NCI-H69 (cell line): Measurements from ENCODE around the gene MOB3C.

Experiments used
- DNase-seq: peaks from one replicate; lab custom pipeline; 2025; lab: John Stamatoyannopoulos, UW

MOB3C gene

DNA sequence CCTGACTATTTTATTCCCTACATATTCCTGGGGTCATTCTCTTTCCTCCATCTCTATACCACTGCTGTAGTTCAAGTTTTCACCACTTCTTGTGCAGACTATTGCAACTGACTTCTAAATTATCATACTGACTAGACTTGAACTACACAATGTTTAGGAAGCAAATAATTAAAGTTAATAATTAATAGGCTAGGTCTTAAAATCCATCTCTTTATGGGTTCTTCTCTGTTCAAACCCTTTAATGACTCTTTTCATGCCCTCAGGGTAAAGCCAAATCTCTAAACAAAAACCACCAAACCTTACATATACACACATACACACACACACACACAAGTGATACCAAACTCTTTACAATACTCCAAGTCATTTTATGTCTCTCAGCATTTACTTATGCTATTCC lies 22.3 kb upstream of the MOB3C start:
- no peak for DNase-seq

DNA sequence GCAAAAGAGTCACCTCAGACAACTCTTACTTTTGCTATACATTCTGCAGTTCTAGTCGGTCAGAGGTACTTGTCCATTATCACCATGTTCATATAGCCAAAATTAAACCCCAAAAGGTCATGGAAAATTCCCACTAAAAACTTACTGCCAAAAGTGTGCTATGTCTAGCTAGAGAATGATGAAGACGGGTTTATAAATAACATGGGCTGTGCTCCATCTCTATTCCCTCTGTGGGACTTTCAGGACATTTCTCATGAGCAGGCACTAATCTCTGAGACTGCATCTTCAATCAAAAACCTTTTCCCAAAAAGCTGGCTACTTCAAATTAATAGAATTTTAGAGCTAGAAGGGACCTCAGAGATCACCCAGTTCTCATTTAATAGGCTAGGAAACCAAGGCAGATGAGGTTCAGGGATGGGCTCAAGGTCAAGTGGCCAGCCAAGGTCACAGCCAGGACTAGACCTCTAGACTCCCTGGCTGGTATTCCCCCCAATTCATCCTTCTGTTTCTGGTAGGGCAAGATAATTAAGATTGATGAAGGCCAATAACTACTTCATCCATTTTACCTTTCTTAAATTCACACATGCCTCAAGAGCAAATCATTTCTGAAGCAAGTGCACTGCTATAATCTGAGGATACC lies 21.0 kb upstream of the MOB3C start:
- DNase-seq, result no peak

DNA sequence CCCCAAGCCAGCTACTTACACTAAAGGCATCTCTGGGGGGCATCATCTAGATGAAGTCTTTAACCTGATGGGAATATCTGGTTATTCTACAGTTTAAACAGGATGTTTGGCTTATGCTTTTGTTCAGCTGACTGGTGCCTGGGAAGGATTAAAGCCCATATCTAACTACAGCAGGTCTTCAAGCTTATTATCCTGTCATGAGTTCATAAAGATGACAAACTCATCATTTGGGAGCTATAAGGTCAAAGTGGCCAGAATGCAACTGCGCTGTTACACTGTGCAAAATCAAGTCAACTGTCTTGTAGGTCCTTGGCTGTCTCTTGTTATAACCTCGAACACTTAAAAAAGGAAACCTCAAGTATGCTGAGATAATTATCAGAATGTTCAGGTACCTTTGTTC lies 18.6 kb upstream of the MOB3C start:
- DNase-seq, result no peak

DNA sequence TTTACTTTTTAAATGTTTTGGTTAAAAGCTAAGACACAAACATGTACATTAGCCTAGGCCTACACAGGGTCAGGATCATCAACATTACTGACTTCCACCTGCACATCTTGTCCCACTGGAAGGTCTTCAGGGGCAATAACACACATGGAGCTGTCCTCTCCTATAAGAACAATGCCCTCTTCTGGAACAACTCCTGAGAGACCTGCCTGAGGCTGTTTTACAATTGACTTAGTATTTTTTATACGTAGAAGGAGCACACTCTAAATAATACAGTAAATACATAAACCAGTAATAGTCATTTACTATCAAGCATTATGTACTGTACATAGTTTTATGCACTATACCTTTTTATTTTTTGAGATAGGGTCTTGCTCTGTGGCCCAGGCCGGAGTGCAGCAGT lies 14.1 kb upstream of the MOB3C start:
- peak; percentile 13 for DNase-seq

DNA sequence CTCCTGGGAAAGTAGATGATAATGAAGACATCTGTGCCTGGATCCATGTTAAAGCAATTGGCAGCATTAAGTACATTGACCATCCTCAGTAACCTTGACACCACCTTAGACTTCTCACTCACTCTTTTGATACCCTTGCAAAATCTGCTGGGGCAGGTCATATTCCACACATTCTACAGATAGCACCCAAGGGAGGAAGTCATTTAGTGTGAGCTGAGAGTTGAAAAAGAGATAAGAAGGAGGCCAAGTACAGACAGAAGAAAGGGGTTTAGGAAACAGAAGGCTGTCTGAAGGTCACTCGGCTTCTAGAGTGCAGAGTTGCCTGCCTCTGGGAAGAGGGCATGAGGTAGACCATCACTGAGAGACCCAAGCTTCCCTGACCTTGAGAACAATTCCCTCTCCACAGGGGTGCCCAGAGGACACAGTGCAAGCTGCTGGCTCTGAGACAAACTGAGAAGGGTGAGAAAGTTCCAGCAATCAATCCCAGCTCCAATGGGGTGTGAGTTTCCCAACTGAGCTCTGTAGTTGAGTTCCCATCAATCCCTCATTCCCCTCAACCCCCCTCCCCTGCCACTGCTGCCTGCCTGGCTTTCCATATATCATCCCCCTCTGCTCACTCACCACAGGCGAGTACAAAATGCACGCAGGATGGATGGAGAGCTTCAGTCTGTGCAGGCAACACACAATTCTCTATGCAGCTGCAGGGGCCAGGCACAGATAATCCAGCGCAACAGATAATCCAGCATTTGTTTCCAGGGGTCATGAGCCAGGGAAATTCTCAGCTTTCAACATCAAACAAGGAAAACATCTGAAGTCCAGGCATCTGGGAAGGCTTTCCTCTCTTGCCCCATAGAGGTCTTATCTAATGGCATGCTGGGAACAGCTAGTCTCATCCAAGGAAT lies 7.4 kb upstream of the MOB3C start:
- DNase-seq, result no peak

DNA sequence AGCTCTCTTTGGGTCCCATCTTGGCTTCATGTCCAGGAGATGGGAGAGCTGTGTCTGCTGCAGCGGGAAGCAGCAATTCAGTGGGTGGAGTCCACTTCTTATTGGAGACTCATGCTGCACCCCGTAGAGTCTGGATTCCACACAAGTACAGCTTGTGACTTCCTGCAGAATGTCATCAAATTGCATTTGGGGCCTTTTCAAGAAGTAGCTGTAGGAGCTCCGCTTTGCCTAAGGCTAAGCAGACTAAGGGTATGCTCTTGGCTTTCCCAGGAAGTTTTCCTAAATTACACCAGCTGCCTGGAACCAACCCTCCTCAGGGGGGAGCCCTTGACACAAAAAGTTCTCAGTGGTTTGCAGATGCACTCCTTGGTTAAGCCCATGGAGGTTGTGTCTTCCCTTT lies 5.7 kb upstream of the MOB3C start:
- peak; percentile 51 for DNase-seq

DNA sequence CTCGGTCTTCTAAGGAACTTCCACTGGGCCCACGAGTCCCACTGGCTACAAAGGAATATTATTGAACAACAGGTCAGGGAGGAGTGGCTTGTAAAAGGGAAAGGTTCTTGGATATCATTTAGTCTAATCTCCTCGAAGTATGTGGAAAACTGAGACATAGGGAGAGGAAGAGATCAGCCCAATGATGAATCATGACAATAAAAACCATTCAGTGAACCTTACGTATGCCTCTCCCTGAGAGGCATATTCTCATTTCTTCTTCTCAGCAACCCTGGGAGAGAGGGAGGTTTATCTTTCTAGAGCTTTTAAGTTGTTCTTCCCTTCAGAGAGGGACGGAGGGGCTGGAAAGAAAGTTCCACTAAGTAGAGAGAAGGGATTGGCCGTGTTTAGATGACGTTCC lies 5.3 kb upstream of the MOB3C start:
- DNase-seq, result no peak

DNA sequence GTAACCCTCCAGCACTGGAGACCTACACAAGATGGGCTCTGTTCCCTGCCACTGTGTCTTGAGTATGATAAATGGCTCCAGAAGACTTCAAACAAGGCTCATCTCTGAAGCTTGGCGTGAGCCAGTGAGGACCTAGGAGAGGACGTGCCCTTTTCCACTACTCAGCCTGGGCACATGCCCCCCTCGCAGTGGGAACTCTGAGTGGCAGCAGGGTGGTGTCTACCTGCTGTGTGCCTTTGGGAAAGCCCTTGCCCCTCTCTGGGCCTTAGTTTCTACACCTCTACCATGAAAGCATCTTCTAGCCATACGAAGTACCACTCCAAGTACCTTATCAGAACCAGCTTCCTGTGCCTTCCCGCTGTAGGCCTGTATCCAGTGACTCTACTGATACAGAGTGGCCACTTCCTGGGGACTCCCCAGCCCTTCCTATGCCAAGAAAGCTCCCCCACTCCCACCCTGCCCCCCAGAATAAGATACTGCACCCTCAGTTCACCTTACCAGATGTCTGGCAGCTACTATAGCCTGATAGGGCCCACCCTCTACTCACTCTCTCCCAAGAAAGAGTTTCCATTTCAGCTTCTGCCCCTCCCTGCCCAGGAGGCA lies 3.1 kb upstream of the MOB3C start:
- DNase-seq, result no peak

DNA sequence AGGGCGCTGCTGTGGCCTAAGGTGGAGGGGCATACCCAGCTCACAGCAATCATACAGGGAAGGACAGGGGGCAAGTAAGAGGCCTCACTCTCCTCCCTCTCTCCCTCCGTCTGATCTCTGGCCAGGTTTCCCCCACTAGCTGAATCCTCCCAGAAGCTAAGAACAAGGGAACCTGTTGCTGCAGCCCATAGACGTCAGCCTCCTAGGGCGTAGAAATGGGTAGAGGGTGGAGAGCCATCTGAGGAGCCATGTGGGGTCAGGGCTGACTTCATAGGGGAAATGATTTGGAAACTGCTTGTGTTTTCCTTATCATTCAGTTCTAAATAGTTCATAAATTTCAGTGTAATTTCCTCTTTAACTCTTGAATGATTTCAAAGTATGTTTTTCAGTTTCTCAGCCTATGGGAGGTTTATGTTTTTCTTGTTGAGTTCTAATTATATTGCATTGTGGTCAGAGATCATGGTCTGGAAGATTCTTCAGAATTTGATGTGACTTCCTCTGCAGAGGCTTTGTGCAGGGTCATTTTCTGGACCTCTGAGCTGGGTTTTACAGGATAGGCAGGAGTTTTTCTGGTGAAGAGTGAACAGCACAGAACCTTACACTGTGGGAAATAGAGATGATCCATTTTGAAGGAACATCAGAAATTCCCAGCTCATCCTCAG lies 2.3 kb upstream of the MOB3C start:
- DNase-seq, result no peak

DNA sequence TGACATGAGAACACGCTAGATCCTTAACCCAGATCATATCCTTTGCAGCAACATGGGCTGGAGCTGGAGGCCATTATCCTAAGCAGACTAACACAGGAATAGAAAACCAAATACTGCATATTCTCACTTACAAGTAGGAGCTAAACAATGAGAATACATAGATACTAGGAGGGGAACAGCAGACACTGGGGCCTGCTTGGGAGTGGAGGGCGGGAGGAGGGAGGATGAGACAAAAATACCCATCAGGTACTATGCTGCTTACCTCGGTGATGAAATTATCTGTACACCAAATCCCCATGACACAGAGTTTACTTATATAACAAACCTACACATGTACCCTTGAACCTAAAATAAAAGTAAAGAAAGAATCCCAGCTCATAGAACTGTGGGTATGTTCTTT lies 1.2 kb upstream of the MOB3C start:
- DNase-seq, result no peak

DNA sequence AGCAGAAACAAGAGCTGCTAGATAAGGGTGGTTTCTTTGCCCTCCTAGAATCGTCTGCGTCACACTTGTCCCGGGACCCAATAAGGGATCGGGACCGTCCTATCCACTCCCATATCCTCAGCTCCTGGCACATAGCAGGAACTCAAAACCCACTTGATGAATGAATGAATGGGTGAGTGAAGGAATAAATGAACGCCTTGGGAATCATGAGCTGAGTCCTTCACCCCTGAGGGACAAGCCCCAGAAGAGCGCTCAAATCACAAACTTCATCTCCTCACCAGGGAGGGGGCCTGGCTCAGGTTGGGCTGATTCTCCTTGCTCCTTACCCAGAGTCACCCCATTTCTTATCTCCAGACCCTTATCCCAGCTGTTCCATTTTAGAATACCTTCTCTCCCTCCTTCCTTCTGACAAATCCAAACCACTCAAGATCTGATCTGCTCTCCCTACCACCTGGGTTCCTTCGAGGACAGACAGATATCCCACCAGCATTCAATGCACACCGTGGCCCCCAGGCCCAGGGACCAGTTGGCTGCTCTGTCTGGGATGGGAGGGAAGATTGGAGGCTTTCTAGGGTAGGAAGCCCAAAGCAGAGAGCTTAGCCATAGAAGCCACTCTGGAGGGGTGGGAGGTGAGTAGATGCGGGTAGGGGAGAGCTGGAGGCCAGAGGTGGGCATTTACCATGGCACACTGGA lies 643 bp upstream of the MOB3C start:
- DNase-seq, result no peak

DNA sequence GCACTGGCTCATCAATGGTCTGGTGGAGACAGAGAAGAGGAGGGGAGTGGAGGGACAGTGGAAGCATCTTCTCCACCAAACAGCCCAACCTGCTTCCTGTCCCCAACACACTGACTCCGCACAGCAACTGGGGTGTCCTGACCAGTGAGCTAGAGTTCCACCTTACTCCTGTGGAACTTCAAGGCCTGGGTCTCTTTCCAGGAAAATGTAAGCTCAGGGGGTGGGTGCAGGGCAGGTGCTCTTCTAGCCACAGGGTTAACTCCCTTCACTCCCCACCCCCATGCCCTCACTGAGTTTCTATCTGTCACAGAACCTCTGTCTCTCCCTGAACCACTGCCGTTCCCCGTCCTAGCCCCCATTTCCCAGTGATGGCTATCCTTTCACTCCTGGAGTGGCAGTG lies 876 bp downstream of the MOB3C start:
- DNase-seq, result no peak

DNA sequence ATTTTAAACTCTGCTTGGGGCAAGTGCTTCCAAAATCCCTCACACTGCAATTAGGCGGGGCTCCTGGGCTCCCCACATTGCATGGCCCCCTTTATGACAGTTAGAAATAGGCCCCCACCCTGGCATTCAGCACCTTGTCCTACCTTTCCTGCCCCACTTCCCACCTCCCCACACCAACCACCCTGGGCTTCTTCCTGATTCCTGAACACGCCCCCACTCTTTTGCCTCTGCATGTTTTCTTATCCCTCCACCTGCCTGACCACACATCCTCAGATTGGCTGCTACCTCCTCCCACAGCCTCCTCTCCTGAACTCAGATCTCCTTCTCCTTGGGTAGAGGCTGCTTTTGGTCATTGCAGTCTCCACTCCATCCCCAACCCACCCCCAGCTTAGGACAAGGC lies 1.5 kb downstream of the MOB3C start:
- DNase-seq, result no peak

DNA sequence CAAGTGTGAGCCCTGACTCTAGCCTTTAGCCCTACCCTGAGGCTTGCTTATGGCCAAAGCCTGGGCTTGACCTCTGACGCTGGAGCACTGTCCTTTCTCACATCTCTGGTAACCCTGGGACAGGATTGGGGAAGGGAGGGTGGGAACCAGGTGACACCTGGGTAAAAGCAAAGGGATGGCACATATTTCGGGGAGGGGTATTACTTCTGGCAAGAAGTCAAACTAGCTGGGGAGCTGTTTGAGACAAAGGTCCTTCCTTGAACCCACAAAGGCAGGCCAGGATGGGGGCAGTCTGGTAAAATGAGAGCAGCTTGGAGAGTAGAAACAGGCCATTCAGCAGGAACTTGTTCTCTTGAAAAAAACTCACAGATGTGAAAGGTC lies 2.0 kb downstream of the MOB3C start:
- DNase-seq, result no peak

DNA sequence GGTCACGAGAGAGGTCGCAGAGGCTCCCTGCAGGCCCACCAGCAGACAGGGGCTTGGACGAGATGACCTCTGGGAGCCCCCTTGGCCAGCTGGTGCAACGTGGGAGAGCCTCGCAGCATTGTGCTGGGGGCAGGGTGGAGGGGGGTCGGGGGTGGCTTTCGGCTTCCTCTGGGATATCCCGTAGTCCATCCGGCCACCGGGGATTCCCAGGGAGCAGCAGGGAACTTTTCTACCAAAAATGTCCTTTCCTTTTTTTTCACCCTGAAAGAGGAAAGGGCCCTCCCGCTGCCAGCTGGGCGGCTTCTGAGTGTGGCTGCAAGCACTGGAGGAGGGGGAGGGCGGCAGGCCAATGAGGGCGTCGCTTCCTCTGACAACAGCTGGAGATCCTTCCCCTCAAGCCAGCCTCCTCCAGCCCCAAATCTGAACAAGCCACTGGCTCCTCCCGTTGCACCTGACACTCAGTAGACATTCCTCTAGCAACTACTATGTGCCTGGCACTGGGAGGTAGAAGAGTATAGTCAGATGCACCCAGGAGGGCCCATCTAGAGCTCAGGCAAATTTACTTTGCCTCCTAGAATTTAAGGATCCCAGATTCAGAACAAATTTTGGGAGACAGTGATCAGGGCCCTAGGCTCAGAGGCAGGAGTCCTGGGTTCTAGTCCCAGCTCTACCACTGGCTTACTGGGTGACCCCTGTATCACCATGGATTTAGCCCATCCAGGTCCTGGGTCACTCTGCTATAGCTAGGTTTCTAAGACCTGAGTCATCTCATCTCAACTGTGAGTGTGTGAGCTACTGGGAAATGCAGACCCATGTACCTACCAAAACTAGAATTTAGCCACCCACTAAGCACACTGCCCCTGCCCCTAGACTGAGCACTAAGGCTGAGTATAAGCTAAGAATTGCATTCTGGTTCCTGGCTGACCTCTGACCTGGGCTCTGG lies 2.7 kb downstream of the MOB3C start:
- DNase-seq, result peak; percentile 71

DNA sequence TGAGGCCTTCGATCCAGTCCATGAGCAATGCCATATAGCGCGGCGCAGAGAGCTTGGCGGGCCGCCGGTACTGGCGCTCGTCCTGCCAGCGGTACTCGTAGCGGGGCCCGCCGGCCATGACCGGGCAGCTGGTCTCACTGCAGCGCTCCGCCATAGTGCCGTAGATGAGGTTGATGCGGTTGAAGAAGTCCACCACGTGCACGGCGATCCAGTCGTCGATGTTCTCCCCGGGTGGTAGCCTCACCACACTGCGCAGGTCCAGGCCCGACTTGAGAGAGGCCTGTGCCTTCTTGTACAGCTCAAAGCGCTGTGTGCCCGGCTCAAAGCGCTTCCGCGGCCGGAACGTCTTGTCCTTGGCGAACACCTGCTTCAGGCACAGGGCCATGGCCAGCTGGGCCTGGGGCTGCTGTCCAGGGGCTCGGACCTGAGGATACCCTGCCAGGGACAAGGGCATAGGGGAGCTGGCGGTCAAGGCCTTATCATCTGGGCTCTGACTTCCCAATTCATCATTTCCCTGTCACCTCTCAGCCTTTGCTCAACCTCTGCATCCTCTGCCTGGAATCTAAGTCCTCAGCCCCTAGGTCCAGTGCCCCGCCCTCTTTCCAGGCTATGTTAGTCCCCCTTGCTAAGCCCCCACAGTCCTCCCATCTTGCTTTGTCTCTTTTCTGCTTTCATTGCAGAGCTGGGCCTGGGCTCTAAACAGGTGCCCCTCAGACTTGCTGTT lies 3.5 kb downstream of the MOB3C start:
- no peak for DNase-seq

DNA sequence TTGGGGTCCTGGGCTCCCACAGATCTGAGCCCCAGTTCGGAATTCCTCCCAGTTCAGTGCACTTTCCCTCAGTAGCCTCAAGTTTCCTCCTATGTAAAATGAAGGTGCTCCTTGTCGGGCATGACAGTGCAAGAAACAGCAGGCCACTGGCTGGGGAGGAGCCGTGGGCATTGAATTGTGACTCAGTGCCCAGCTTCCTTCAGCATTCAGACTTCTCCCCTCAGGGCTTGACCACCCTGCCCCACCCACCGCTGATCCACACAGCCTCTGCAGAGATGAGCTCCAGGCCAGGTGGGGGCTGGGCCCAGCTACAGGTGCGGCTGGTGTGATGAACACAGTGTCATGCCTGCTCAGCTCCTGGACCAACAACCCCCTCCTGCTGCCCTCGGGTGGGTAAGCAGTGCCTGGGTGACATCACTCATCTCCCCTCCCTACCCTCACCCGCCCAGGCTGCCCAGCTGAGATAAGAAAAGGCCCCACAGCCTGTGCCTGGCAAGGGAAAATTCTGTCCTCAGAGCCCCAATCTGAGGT lies 4.9 kb downstream of the MOB3C start:
- DNase-seq, result peak; percentile 78

DNA sequence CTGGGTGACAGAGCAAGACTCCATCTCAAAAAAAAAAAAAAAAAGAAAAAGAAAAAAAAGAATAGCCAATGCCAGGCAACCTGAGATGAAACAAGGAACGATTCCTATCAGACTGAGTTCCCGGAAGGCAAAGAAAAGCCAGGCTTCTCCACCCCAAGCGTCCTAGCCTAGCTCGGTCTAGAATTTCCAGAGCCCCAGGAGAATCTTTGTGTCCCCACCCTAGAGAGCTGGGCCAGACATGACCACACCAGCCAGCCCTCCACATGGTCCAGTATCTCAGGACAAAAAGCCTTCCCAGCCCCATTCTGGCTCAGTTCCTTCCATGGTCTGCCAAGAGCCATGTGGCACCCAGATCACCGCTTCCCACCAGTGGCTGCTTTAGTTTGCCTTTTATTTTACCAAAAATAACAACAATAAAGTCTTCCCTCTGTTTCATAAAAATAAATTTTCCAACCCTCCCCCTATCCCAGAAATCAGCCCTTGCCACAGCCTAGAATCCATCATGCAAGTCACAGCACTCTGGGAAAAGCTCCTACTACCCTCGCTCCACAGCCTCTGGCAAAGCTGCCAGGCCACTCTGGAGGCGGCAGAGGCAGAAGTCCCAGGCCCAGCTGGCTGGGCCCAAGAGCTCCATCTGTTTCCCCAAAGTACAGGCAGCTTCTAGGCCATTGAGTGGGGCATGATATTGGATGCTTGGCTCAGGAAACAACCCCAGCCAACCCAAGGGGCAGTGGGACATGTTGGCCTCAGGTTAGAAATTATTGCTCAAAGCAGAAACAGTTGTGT lies 9.1 kb downstream of the MOB3C start:
- DNase-seq, result no peak

DNA sequence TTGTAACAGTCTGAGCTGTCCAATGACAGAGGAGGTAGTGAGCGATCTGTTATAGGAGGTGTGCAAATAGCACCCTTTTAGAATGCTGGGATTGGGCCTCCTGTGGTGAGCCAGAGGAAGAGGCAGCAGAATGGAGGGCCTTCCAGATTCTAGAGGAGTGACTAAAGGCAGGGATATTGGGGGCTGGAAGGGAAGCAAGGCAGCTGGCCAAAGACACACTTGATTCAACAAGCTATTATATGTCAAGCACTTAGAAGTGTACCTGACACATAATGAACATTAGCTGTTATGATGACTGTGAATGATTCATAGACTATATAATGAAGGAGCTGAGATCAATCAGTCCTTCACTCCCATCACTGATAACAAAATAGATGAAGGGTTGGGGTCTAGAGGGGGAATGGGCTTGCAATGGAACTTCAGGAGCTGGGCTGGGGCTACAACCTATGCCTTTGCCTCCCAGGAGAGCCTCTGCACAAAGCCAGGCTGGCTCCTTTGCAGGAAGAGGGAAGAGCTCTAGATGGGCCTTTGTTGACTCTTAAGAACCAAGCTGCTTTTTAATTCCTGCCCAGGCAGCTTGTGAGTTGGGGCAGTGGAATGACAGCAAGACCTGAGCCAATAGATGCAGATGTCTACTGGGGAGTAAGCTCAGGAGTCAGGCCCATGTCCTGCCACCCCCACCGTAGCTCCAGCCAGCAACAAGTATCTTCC lies 10.2 kb downstream of the MOB3C start:
- DNase-seq, result no peak
